Glutamatergic neuron (in vitro differentiated cells): Measurements from ENCODE around the gene MCU. TPM values are rescaled to one million over a fixed set of nuclear protein-coding genes. Genes with fewer than 3 reads are reported as not detected.
"Not testable (repeated sequence)": the region's sequence is repeated elsewhere in the genome, so short reads cannot be mapped to it uniquely, and the experiment has no call there.

ENCODE experiments used
- DNase-seq: peaks from one replicate; pipeline ENCODE4 v3.0.0; 2022
- H3K27ac Mint-ChIP-seq: one replicate; pipeline ENCODE4 v1.8.0; 2020; ENCODE audit warnings: mild to moderate bottlenecking, mixed read lengths, inconsistent platforms; ENCODE audit not compliant: unreplicated experiment
- H3K27me3 Mint-ChIP-seq: one replicate; pipeline ENCODE4 v1.8.0; 2020; ENCODE audit warnings: mild to moderate bottlenecking, moderate library complexity, mixed read lengths, inconsistent platforms; ENCODE audit not compliant: unreplicated experiment
- H3K36me3 Mint-ChIP-seq: one replicate; pipeline ENCODE4 v1.8.0; 2020; ENCODE audit warnings: mild to moderate bottlenecking, mixed read lengths, inconsistent platforms; ENCODE audit not compliant: unreplicated experiment
- H3K4me1 Mint-ChIP-seq: one replicate; pipeline ENCODE4 v1.8.0; 2020; ENCODE audit warnings: mild to moderate bottlenecking, low read depth, mixed read lengths, inconsistent platforms; ENCODE audit not compliant: unreplicated experiment
- H3K4me3 Mint-ChIP-seq: one replicate; pipeline ENCODE4 v1.8.0; 2020; ENCODE audit warnings: mild to moderate bottlenecking, mixed read lengths, inconsistent platforms; ENCODE audit not compliant: unreplicated experiment
- H3K9me3 Mint-ChIP-seq: one replicate; pipeline ENCODE4 v1.8.0; 2020; ENCODE audit warnings: mild to moderate bottlenecking, moderate library complexity, mixed read lengths, inconsistent platforms; ENCODE audit not compliant: unreplicated experiment
- total RNA-seq: library from RNA; stranded (reverse); fragmentation: NEBNext Ultra II Directional; extraction: Animal tissue kit (Norgen Biotek cat#: 25700); gene quantifications from one replicate; pipeline ENCODE4 v1.2.1, GENCODE V29; 2021; ENCODE audit not compliant: unreplicated experiment
- TF ChIP-seq, protein P1 (sequence below): fragments of 200-600 bp; sonication (generic); IDR thresholded peaks from one replicate; pipeline ENCODE4 v1.5.0; 2021; ENCODE audit not compliant: partially characterized antibody, unreplicated experiment

MCU gene
- total RNA-seq, 1 donor from 2014 or later, result 15.2 TPM

DNA sequence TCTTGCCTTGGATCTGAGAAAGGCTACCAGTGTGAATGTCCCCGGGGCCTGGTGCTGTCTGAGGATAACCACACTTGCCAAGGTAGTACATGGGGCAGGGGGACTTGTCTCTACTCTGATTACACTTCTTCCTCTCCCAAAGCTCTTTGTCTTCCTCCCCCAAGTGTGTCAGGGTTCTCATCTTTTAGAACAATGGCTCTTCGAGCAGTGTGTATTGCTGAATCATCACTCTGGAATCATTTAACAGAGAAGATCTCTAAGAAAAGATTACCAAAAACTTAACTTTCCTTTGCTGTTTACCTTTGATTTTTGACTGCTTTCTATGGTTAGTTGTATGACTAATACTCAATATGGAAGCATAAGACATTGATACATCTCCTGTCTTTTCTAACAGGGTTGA is 219.8 kb downstream of the MCU start:
- no peak for DNase-seq
- no peak overlapping the region for H3K4me3 Mint-ChIP-seq
- H3K36me3 Mint-ChIP-seq, result no peaks in the 10 kb centered on the region
- H3K27ac Mint-ChIP-seq, result no peak overlapping the region
- H3K27me3 Mint-ChIP-seq, result no peaks in the 10 kb centered on the region
- H3K9me3 Mint-ChIP-seq, result no peaks in the 10 kb centered on the region
- H3K4me1 Mint-ChIP-seq, result no peaks in the 10 kb centered on the region
- TF ChIP-seq, protein P1, sequence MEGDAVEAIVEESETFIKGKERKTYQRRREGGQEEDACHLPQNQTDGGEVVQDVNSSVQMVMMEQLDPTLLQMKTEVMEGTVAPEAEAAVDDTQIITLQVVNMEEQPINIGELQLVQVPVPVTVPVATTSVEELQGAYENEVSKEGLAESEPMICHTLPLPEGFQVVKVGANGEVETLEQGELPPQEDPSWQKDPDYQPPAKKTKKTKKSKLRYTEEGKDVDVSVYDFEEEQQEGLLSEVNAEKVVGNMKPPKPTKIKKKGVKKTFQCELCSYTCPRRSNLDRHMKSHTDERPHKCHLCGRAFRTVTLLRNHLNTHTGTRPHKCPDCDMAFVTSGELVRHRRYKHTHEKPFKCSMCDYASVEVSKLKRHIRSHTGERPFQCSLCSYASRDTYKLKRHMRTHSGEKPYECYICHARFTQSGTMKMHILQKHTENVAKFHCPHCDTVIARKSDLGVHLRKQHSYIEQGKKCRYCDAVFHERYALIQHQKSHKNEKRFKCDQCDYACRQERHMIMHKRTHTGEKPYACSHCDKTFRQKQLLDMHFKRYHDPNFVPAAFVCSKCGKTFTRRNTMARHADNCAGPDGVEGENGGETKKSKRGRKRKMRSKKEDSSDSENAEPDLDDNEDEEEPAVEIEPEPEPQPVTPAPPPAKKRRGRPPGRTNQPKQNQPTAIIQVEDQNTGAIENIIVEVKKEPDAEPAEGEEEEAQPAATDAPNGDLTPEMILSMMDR, result no peak

DNA sequence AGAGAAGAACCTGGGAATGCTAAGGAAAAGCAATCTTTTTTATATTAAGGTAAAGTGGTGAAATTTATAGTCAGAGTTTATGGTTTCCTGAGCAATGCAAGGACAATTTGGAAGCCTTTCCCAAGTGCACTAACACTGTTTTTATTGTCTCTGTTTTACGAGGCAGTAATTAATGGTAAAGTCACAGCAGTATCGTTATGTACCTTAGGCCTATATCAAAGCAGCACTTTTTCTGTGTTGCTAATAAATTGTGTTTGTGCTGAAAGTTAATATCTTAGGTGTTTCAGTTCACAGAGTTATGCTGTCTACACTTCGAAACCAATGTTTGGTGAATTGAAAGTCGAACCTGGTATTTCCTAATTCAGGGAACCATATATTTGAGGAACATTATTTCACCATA is 220.8 kb downstream of the MCU start:
- TF ChIP-seq, protein P1, result no peak
- H3K9me3 Mint-ChIP-seq, result no peaks in the 10 kb centered on the region
- DNase-seq, result no peak
- no peaks in the 10 kb centered on the region for H3K27me3 Mint-ChIP-seq
- no peak overlapping the region for H3K4me3 Mint-ChIP-seq
- H3K36me3 Mint-ChIP-seq, result no peaks in the 10 kb centered on the region
- H3K4me1 Mint-ChIP-seq, result no peaks in the 10 kb centered on the region
- no peak overlapping the region for H3K27ac Mint-ChIP-seq

DNA sequence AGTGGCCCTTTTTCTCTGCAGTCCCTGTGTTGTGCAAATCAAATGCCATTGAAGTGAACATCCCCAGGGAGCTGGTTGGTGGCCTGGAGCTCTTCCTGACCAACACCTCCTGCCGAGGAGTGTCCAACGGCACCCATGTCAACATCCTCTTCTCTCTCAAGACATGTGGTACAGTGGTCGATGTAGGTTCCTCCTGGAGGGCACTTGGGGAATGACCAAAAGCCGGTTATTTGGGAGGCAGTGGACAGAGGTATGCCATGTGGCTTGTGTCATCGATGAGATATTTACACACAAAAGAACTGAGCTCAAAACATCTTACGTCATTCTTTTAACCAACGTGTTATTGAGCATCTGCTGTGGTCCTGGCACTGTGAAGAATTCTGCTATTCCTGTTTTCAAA is 221.3 kb downstream of the MCU start:
- Mint-ChIP-seq H3K4me3 (no peak overlapping the region), H3K9me3 (no peaks in the 10 kb centered on the region), H3K4me1 (no peaks in the 10 kb centered on the region), H3K27me3 (no peaks in the 10 kb centered on the region), H3K36me3 (no peaks in the 10 kb centered on the region), H3K27ac (no peak overlapping the region)
- TF ChIP-seq, protein P1, result no peak
- no peak for DNase-seq

DNA sequence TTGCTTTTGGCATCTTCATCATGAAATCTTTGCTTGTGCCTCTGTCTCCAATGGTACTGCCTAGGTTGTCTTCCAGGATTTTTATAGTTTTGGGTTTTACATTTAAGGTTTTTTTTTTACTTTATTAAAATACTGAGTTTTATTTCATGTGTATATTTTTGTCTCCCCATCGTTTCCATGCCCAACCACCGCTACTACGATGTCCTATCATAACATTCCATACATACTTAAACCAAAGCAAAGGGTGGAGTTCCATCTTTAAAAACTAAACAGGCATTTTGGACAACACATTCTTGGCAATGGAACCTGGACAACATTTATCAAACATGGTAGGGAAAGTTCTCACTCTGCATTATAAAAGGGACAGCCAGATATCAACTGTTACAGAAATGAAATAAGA is 225.3 kb downstream of the MCU start:
- not testable (repeated sequence) for H3K9me3 Mint-ChIP-seq, DNase-seq, H3K27ac Mint-ChIP-seq, H3K4me1 Mint-ChIP-seq, H3K4me3 Mint-ChIP-seq, H3K27me3 Mint-ChIP-seq
- peaks cover 11% of the 10 kb centered on the region for H3K36me3 Mint-ChIP-seq

DNA sequence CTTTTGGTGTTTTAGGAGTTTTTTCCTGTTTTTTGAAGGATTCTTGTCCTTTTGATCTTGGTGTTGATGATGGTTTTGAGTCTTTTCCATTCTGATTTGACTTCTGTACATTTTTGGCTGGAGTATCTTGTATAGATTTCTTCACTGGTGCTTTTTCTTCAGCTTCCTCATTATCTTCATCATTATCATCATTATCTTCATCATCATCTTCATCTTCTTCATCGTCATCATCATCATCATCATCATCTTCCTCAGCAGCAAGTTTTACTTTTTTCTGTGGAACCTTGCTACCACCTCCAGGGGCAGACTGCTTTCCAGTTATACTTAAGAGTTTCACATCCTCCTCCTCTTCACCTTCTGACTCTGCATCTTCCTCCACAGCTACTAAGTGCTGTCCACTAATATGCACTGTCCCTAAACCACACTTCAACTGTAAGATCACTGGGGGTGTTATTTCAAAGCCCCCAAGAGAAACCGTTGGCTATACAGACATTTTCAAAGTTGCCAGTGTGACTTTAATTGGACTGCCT is 225.9 kb downstream of the MCU start:
- not testable (repeated sequence) for H3K4me3 Mint-ChIP-seq, DNase-seq, H3K4me1 Mint-ChIP-seq, H3K27me3 Mint-ChIP-seq, H3K27ac Mint-ChIP-seq, H3K9me3 Mint-ChIP-seq
- peaks cover 11% of the 10 kb centered on the region for H3K36me3 Mint-ChIP-seq

DNA sequence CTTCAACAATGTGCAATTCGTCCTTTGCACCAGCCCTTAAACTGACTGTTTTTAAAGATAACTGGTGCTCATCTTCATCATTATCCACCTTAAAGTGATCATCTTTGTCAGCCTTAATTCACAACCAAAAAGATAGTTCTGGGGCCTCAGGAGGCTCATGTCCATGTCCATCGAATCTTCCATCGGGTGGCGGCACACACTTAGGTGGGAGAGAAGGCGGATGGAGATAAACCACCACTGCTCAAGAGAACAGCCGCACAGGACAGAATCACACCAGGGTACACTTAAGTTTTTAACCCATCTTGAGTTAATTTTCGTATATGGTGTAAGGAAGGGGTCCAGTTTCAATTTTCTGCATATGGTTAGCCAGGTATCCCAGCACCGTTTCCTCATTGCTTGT is 226.4 kb downstream of the MCU start:
- Mint-ChIP-seq H3K27ac (no peak overlapping the region), H3K9me3 (no peaks in the 10 kb centered on the region), H3K4me3 (no peak overlapping the region), H3K36me3 (peaks cover 11% of the 10 kb centered on the region), H3K27me3 (peaks cover 3% of the 10 kb centered on the region), H3K4me1 (no peaks in the 10 kb centered on the region)
- DNase-seq, result no peak
- TF ChIP-seq, protein P1, result no peak

DNA sequence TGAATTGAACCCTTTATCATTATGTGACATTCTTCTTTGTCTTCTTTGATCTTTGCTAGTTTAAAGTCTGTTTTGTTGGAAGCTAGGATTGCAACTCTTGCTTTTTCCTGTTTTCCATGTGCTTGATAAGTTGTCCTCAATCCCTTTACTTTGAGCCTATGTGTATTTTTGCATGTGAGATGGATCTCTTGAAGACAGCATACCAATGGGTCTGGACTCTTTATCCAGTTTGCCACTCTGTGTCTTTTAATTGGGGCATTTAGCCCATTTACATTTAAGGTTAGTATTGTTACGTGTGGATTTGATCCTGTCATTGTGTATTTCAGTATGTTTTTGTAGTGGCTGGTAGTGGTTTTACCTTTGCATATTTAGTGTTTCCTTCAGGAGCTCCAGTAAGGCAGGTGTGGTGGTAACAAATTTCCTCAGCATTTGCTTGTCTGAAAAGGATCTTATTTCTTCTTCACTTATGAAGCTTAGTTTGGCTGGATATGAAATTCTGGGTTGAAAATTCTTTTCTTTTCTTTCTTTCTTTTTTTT is 229.3 kb downstream of the MCU start:
- H3K27ac Mint-ChIP-seq, H3K9me3 Mint-ChIP-seq, DNase-seq, H3K4me1 Mint-ChIP-seq, H3K27me3 Mint-ChIP-seq, H3K4me3 Mint-ChIP-seq: not testable (repeated sequence)
- H3K36me3 Mint-ChIP-seq, result peaks cover 11% of the 10 kb centered on the region
